IPS DF 6.9 (cell line): Measurements from ENCODE around the gene CADM2.

Source experiments
- DNase-seq: peaks from one replicate; pipeline ENCODE4 v3.0.0-alpha.2; 2013; ENCODE audit warnings: low read depth, low spot score
- H3K27ac ChIP-seq: one replicate; pipeline ENCODE4 v1.5.1; 2013; ENCODE audit warnings: low read length, control low read depth
- H3K27me3 ChIP-seq: 2 replicates; pipeline ENCODE4 v1.6.1; 2013; ENCODE audit warnings: mild to moderate bottlenecking, low read length; ENCODE audit not compliant: control insufficient read depth, insufficient read depth
- H3K36me3 ChIP-seq: 2 replicates; pipeline ENCODE4 v1.6.1; 2013; ENCODE audit warnings: low read length; ENCODE audit not compliant: control insufficient read depth, insufficient read depth
- H3K4me1 ChIP-seq: 2 replicates; pipeline ENCODE4 v1.6.1; 2013; ENCODE audit warnings: low read length; ENCODE audit not compliant: control insufficient read depth, insufficient read depth
- H3K4me3 ChIP-seq: 2 replicates; pipeline ENCODE4 v1.5.1; 2013; ENCODE audit warnings: mild to moderate bottlenecking, low read length
- H3K9me3 ChIP-seq: 2 replicates; pipeline ENCODE4 v1.6.1; 2013; ENCODE audit warnings: low read length, inconsistent platforms; ENCODE audit not compliant: control insufficient read depth, insufficient read depth
- WGBS: extraction: QIAGEN DNeasy Blood & Tissue Kit; methylation state at CpG from one replicate; pipeline ENCODE4 v1.1.7; 2013; ENCODE audit warnings: mixed read lengths, missing lambda C conversion rate; ENCODE audit not compliant: insufficient read length, insufficient coverage; 5-methylcytosine and 5-hydroxymethylcytosine counted together

Gene CADM2

DNA sequence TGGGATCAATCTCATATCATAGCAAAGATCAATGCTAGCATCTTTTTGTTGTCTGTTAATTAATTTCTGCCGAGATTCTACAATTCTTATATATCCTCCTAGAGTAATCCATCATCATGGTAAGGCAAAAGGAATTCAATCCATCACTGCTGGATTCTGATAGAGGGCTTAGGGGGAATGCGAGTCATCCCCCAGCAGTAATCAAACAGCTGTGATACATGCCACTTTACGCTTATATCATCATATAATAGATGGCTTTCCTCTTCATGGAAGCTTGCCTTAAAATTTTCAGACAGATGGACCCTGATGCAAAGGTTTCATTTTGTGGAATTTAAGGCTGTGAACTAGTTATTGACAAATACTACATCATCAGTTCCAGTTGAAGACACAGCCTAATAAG lies 645.9 kb downstream of the CADM2 start:
- Histone ChIP-seq H3K27me3 (no peaks in the 10 kb centered on the region), H3K9me3 (no peaks in the 10 kb centered on the region), H3K36me3 (no peaks in the 10 kb centered on the region), H3K27ac (no peak overlapping the region), H3K4me3 (no peak overlapping the region), H3K4me1 (no peaks in the 10 kb centered on the region)
- DNase-seq, result no peak
- WGBS, result no CpG with 5 or more reads among the region's 3 CpGs

DNA sequence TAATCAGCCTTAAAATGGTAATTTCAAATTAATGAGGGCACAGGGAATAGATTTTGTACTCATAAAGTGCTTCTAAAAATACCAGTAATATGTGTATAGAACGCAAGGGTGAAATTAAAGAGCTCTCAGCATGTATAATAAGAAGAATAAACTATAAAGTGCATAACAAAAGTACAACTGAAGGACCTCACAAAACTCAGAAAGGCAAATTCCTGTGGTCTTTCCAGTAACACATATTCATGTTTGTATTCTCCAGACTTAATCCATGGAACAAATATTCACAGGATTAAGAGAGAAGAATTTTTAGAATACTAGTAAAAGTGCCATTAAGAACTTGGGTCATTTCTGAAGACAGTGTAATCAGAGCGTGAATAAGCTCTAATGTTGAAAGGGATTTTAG lies 646.3 kb downstream of the CADM2 start:
- DNase-seq, result no peak
- Histone ChIP-seq H3K4me3 (no peak overlapping the region), H3K27ac (no peak overlapping the region), H3K27me3 (no peaks in the 10 kb centered on the region), H3K36me3 (no peaks in the 10 kb centered on the region), H3K9me3 (no peaks in the 10 kb centered on the region), H3K4me1 (no peaks in the 10 kb centered on the region)
- no CpG with 5 or more reads among the region's 2 CpGs for WGBS

DNA sequence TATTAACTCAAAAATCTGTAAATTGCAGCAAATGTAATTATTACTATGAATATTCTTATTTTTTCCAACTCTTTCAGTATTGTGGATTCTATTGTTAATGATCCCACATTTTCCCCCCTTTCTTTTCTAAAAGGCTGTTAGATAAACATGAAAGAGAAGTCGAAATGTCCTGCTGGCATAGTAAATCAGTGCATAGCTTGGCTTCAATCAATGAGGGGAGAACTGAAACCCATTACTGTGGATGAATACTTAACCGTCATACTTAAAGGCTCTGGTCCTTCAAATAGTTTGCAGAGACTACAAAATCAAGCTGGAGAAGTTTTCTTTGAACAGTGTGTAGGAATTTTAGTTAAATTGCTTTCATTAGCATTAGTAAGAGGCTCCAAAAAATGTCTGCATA lies 667.9 kb downstream of the CADM2 start:
- WGBS, result no CpG with 5 or more reads among the region's 2 CpGs
- H3K27ac ChIP-seq, result no peak overlapping the region
- H3K36me3 ChIP-seq, result no peaks in the 10 kb centered on the region
- DNase-seq, result no peak
- H3K4me1 ChIP-seq, result no peaks in the 10 kb centered on the region
- H3K9me3 ChIP-seq, result no peaks in the 10 kb centered on the region
- H3K4me3 ChIP-seq, result no peak overlapping the region
- no peaks in the 10 kb centered on the region for H3K27me3 ChIP-seq

DNA sequence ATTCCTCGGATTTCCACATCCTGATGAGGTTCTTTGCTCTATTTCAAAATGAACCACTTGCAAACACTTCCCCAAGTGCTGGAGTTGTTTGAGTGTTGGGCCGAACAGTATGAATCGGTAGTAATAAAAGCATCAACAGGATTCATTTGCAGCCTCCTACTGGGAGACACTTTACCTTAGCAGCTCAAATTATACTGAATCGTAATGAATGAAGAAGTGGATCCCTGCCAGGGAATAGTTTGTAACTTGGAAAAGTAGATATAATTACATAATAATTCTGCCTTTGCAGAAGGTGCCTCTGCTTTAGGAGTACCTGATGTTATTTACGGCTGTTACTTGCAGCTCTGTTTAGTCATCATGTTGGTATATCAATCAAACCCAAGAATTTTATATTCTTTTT lies 669.1 kb downstream of the CADM2 start:
- no peak overlapping the region for H3K27ac ChIP-seq
- no peaks in the 10 kb centered on the region for H3K4me1 ChIP-seq
- no peaks in the 10 kb centered on the region for H3K36me3 ChIP-seq
- H3K27me3 ChIP-seq, result no peaks in the 10 kb centered on the region
- no peaks in the 10 kb centered on the region for H3K9me3 ChIP-seq
- WGBS, result no CpG with 5 or more reads among the region's 5 CpGs
- no peak overlapping the region for H3K4me3 ChIP-seq
- DNase-seq, result no peak

DNA sequence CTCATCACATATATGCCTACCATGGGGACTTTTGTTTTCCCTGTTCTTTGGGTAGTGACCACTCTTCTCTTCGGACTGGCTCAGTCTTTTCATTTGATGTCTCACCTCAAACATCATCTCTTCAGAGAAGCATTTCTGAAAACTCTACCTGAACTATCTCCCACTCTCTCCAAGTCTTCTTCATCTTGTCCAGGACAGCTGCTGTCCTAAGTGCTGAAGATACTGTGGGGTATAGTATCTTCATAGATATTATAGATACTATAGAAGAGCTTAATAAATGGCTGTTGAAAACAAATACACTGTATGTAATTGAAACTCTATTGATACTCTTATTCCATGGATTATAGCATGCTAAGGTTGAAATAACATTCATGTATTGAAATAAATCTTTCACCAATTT lies 672.3 kb downstream of the CADM2 start:
- H3K4me1 ChIP-seq, result no peaks in the 10 kb centered on the region
- WGBS, result no CpG with 5 or more reads among the region's 1 CpG
- H3K4me3 ChIP-seq, result no peak overlapping the region
- no peak overlapping the region for H3K27ac ChIP-seq
- H3K27me3 ChIP-seq, result no peaks in the 10 kb centered on the region
- H3K36me3 ChIP-seq, result no peaks in the 10 kb centered on the region
- DNase-seq, result no peak
- H3K9me3 ChIP-seq, result no peaks in the 10 kb centered on the region

DNA sequence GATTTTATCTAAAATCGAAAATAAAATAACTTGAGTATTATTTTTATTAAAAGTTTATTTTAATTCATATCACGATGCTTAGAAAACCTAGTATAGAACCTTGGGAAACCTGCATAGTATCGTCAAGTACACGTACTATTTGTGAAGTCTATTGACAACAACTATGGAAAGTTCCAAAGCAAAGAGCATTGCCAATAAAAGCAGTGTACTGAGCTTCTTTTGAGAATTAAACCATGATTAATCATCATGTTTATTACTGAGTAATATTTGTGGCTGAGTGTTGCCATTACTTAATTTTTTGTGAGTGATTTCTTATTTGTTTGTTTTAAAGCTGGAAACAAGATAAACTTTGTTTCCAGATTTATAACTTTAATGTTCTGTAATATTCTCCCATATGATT lies 674.1 kb downstream of the CADM2 start:
- no CpG with 5 or more reads among the region's 4 CpGs for WGBS
- DNase-seq, result no peak
- Histone ChIP-seq H3K9me3 (no peaks in the 10 kb centered on the region), H3K36me3 (no peaks in the 10 kb centered on the region), H3K4me3 (no peak overlapping the region), H3K27ac (no peak overlapping the region), H3K27me3 (no peaks in the 10 kb centered on the region), H3K4me1 (no peaks in the 10 kb centered on the region)

DNA sequence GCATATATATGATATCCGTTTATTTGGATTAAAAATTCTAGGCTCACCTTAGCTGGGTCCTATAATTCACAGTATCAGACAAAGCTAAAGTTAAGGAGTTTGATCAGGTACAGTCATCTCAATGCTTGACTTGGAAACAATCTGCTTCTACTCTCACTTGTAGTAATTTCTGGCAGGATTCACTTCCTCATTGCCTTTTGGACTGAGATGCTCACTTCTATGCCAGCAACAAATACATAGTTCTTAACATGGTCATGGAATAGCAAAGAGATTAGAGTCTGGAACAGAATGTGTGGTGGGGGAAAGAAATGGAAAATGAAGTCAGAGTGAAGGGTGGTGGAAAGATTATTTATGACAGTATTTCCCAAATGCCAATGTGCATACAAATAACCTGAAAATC lies 693.6 kb downstream of the CADM2 start:
- no peak for DNase-seq
- Histone ChIP-seq H3K4me3 (no peak overlapping the region), H3K27ac (no peak overlapping the region), H3K9me3 (no peaks in the 10 kb centered on the region), H3K4me1 (no peaks in the 10 kb centered on the region), H3K27me3 (no peaks in the 10 kb centered on the region), H3K36me3 (no peaks in the 10 kb centered on the region)
- WGBS, result no CpG with 5 or more reads among the region's 1 CpG

DNA sequence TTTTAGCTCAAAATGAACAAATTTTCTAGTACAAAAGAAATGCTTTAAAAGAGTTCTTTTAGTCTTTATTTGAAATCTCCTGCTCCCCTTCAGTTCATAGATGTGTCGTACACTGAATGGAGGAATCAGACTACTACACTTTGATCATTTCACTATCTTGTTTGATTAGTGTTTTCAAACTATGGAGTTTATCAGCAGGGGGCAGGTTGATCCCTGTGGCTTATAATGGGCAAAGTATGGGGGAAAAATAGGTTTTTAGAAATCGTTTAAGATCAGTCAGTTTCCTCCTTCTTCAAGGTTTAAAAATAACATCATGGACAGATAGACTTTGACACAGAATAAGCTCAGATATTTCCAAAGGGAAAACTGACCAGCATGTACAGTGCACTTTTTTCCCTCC lies 701.7 kb downstream of the CADM2 start:
- H3K36me3 ChIP-seq, result no peaks in the 10 kb centered on the region
- H3K4me3 ChIP-seq, result no peak overlapping the region
- DNase-seq, result no peak
- no CpG with 5 or more reads among the region's 2 CpGs for WGBS
- no peaks in the 10 kb centered on the region for H3K27me3 ChIP-seq
- no peak overlapping the region for H3K27ac ChIP-seq
- H3K4me1 ChIP-seq, result no peaks in the 10 kb centered on the region
- no peaks in the 10 kb centered on the region for H3K9me3 ChIP-seq

DNA sequence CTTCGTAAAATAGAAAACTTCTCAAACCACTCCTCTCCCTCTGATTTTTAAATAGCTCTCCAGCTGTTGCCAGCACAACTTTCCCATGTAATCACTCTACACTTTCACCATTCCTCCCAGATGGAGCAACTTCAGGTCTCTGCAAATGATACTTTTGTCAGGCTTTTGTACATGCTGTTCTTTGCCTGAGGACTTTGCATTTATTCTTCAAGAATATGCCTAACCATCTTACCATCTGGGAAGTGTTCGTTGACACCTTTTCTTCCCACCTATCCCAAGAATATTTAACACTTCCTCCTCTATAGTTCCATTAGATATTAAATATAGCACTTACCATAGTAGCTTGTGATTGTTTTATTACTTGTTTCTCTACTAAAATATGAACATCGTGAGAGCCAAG lies 703.7 kb downstream of the CADM2 start:
- Histone ChIP-seq H3K4me1 (no peaks in the 10 kb centered on the region), H3K36me3 (no peaks in the 10 kb centered on the region), H3K9me3 (no peaks in the 10 kb centered on the region), H3K4me3 (no peak overlapping the region), H3K27me3 (no peaks in the 10 kb centered on the region), H3K27ac (no peak overlapping the region)
- WGBS, result no CpG with 5 or more reads among the region's 3 CpGs
- DNase-seq, result no peak

DNA sequence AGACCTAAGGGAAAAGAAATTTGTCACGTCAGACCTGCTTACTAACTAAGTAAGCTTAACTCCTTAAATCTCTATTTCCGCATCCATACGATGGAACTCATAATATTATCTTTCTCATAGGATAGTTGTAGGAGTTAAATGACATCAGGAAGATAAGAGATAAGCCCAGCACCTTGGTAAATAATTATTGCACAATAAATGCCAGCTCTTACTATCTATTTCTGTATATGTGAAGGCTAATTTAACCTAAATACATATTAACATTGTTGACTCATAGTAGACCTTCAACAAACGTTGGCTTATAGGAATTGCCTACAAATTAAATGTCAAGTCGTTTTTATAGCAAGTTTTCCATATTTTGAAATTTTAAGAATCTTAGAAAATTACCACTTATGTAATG lies 709.0 kb downstream of the CADM2 start:
- no peak for DNase-seq
- no peak overlapping the region for H3K4me3 ChIP-seq
- no peaks in the 10 kb centered on the region for H3K4me1 ChIP-seq
- H3K27me3 ChIP-seq, result no peaks in the 10 kb centered on the region
- H3K27ac ChIP-seq, result no peak overlapping the region
- no peaks in the 10 kb centered on the region for H3K9me3 ChIP-seq
- H3K36me3 ChIP-seq, result no peaks in the 10 kb centered on the region
- no CpG with 5 or more reads among the region's 5 CpGs for WGBS

DNA sequence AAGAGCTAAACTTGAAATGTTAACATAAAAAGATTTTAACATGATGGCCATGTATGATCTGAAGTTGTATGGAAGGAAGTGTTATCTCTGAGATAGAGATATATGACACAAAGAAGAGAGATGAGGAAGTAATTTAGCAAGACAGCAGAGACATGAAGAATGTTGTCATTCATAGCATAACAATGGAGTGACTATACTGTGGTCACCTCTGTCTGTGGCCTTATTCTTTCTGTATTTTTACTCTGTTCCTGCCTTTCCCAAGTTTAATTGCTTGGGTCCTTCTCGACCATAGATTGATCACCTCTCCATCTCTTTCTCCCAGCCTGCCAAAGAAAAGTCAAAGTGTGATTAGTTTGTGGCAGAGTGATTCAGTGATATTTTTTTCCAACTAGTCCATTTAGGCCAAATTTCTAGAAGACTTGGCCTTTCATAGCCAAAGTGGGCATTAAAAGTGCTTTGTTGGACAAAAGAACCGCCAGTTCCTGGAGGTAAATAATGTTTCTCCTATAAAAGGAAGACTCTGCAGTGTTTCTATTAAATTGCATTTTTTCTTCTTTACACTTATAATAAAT lies 711.9 kb downstream of the CADM2 start:
- no peak overlapping the region for H3K27ac ChIP-seq
- no peaks in the 10 kb centered on the region for H3K36me3 ChIP-seq
- no peaks in the 10 kb centered on the region for H3K27me3 ChIP-seq
- H3K4me1 ChIP-seq, result no peaks in the 10 kb centered on the region
- no peak overlapping the region for H3K4me3 ChIP-seq
- no CpG with 5 or more reads among the region's 2 CpGs for WGBS
- DNase-seq, result no peak
- no peaks in the 10 kb centered on the region for H3K9me3 ChIP-seq
